Sciatic nerve (tissue), 2 donors: ENCODE data around the gene RCHY1. TPM values are rescaled to one million over a fixed set of nuclear protein-coding genes. Genes with fewer than 3 reads are reported as not detected.
"Not testable (repeated sequence)": the region's sequence is repeated elsewhere in the genome, so short reads cannot be mapped to it uniquely, and the experiment has no call there.

Source experiments
- ATAC-seq: fragments of 200-7000 bp; cut with Tn5 transposase; one replicate; pipeline ENCODE4 v1.9.1; 2020; ENCODE audit warnings: mild to moderate bottlenecking, moderate library complexity
- DNase-seq: peaks from one replicate; pipeline ENCODE4 v3.0.0-alpha.2; 2020; ENCODE audit warnings: low spot score
- intact Hi-C: fragments of 100-400 bp; cut with DNase I; formaldehyde crosslinking; loops from one replicate; pipeline ENCODE4 v1.14.2; 2022
- total RNA-seq: library from RNA; stranded (reverse); fragmentation: NEBNext Ultra II Directional; extraction: Animal tissue kit (Norgen Biotek cat#: 25700); gene quantifications from one replicate; pipeline ENCODE4 v1.2.1, GENCODE V29; 2021
- donor health status: DM: no; HTN: no; CAD: no.
- donor health status: DM: no; HTN: no; CAD: no.

RCHY1 gene
- 38.3 TPM for total RNA-seq

DNA sequence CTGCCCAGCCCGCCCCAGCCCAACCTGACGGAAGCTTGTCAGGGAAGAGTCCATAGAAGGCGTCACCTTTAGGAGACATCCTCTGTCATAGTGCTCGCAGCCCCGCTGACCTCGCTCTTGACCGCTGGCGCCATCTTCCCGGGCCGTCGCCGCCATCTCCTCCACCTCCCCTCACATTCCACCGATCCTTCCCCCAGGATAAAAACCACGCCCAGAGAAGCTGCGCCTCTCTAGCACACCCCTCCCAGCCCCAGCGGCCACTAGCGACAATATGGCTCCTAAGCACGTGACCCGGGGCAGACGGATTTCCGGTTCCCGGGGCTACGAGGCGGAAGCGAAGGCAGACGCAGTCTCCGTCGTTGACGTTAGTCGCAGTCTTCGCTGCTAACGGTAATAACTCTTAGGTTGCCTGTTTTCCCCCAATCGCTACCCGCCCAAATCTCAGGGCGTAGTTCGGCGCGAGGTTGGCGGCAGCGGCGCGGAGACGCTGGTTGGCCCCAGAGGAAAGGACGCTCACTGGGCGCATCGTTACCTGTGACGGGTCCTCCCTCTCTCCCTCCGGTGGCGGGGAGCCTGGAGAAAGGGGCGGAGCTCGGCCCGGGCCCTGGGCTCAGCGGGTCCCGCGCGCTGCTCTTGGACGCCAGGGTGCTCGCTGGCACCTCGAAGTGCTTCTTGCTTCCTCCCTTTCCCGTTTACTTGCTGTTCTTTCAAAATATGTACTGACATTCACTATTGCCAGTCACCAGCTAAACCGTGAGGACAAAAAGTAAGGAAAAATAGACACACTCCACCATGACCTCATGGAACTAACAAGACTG, at the start of gene RCHY1, which contains the start of gene THAP6:
Gene RCHY1 (minus strand): TSS at position 273 of the 818 bp plus-strand sequence. CDS start 117 bp downstream, at position 156.
Gene THAP6 (plus strand): TSS at position 343 of the 818 bp plus-strand sequence. CDS start 980 bp downstream, outside the sequence.
- ATAC-seq (peak; percentile 99), DNase-seq (peak; percentile 97)
- intact Hi-C loops, result no loop called here

DNA sequence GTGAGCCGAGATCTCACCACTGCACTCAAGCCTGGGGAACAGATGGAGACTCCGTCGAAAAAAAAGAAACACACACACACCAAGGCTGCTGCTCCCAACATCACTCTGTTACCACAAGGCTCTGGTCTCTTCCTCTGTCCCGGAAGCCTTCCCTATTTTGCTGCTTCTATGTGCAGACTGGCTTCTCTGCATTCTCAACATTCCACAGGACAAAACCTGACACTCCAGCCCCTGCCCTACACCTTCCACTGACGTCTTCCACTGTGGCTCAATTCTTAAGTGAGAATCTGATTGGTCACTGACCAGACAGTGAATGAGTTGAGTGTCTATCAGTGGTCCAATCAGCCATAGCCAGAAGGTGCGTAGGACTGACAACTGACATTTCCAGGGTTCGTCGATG, 47.6 kb upstream of the RCHY1 start:
- intact Hi-C loops, result no loop called here
- ATAC-seq (no peak), DNase-seq (no peak)

DNA sequence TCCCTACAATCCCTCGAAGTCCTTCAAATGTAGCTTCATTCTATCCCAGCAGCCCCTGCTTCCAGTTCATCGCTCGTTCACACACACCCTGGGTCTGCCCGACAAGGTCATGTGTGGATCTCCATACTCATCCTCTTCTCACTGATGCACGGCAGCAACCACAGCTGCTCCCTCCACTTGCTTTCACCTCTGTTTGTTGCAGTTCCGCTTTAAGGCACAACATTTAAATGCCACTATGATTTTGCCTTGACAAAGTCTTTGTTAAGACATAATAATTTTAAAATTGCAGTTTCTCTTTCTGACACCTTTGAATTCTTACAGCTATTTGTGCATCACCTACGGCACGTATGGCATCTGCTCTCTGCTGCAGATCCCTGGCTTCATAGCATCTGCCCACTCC, 43.5 kb upstream of the RCHY1 start:
- ATAC-seq, result no peak
- intact Hi-C loops, result no loop called here

DNA sequence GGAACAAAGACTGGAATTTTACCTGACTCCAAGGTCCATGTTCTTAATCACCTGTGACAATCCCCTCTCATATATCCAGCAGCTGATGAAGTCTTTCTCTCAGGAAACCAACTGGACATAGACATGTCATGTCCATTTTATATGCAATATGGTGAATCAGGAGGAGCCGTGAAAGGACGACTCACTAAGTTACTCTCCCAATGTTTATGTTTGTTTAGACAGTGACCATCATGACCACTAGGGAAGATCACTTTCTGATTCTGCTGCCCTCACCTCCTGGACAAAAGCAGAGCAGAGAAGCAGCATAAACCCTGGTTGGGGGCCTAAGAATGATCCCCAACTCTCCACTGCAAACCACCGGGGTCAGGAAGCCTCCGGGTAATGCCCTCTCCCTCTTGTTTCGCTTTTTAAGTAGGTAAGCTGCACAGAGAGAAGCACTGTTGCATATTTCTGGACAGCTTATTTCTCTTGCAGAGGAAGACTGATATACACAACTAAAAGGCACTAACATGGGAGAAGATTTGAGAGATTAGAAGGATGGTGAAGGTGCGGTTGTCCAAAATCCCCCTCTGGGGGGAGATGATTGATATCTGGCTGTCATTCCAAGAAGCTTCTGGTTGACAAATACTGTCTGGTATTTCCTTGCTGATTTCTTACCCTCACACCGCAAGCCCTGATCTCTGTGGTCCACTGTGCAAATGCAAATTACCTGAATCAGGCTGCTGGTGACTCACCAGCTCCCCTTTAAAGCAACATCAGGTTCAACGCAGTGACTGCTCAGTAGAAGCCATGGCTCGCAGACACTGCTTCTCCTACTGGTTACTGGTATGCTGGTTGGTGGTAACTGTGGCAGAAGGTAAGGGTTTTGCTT, 41.3 kb upstream of the RCHY1 start, which contains the start of gene ODAPH:
Gene ODAPH (plus strand): TSS at position 773 of the 871 bp plus-strand sequence. CDS start 17 bp downstream, at position 790.
- no peak for ATAC-seq
- intact Hi-C loops, result no loop called here
- DNase-seq, result no peak

More for the DNA sequence above, 43.5 kb upstream of the RCHY1 start:
- DNase-seq, result no peak

DNA sequence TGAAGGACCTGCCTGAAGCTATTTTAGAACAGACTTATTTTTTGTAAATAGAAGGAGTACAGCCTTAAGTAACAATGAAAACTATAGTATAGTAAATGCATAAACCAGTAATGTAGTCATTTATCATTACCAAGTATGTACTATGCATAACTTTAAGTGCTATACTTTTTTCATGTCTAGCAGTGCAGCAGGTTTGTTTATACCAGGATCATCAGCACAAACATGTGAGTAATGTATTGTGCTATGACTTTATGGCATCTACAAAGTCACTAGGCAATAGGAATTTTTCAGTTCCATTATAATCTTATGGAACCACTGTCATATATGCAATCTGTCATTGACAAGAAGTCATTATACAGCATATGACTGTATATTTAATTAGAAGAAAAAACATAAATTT, 38.2 kb upstream of the RCHY1 start:
- intact Hi-C loops, result no loop called here

DNA sequence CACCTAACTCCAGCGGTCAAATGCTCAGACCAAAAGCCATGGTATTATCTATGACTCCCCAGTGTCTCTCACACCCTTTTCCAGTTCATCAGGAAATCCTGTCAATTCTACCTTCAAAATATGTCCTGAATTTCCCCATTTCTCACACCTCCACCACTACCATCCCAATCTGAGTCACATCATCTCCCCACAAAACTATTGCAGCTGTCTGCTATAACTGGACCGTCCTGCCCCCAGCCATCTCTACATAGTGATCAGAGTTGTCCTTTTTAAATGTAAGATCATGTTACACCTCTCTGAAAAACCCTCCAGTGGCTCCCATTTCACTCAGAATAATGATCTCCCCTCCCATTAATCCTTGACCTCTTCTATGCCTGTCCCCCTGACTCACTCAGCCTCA, 34.8 kb upstream of the RCHY1 start:
- DNase-seq (no peak), ATAC-seq (no peak)
- intact Hi-C loops, result no loop called here

More for the DNA sequence above, 38.2 kb upstream of the RCHY1 start:
- ATAC-seq (no peak), DNase-seq (no peak)

DNA sequence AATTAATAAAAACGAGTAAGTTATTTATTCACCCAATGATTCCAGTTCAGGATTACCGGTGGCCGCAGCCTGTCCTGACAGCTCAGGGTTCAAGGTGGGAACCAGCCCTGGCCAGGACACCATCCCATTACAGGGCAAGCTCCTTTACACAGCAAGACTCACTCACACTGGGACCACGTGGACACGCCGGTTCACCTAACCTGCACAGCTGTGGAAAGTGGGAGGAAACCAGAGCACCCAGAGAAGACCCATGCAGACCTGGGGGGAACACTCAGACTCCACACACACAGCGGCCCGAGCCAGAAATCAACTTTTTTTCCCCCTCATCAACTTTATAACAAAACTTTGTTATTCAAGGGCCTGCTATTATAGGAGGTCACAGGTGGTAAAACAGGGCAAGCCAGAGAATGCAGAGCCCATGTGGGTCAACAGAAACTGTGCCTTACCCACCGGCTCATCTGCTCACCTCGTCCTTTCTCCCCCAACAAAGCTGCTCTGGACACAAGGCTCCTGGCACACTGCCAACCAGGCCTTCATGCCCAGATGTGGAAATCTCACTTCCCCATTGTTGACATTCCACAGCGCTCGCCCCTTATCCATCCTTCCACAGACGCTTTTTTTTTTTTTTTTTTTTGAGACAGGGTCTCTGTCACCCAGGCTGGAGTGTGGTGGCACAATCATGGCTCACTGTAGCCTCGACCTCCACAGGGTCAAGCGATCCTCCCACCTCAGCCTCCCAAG, 33.6 kb upstream of the RCHY1 start:
- ATAC-seq, result no peak
- intact Hi-C loops, result no loop called here
- peak; percentile 71 for DNase-seq

DNA sequence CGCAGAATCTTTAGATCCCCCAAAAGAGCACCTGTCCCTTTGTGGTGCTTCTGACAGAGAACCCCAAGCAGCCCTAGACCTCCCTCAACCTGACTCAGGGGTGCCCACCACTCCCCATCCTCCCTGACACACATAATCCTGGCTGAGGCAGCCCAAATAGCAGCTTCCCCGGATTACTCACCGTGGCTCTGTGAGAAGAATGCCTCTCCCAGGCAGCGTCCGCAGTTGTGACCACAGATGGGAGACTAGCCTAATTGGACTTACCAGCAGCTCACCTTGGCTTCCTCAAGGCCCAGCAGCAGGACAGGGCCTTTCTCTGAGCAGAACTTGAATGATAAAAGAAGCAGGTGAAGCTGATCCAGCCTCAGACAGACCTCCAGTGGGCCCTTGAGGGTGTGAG, 31.3 kb upstream of the RCHY1 start:
- intact Hi-C loops, result no loop called here
- no peak for ATAC-seq
- no peak for DNase-seq

DNA sequence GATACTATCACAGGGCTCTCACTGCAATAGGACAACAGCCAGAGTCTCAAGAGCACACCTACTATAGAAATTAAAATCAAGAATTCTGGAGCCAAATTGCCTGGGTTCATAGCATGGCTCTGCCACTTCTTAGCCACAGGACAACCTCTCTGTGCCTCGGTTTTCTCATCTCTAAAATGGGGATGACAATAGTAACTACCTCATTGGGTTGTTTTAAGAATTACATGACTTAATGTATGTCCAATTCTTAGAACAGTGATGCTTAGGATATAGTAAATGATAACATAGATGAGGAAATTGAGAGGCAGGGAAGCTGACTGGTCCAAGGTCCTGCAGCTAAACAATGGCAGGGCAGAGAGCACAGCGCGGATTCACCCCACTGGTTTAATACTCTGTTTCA, 30.7 kb upstream of the RCHY1 start:
- DNase-seq (no peak), ATAC-seq (no peak)
- intact Hi-C loops, result no loop called here

DNA sequence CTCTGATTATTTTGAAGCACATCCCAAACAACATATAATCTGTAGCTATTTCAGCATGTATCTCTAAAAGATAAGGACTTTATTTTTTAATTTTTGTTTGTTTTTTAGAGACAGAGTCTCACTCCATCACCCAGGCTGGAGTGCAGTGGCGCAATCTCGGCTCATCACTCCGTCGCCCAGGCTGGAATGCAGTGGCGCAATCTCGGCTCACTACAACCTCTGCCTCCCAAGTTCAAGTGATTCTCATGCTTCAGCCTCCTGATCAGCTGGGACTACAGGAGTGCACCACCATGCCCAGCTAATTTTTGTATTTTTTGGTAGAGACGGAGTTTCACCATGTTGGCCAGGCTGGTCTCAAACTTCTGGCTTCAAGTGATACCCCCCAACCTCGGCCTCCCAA, 30.0 kb upstream of the RCHY1 start:
- ATAC-seq, intact Hi-C loops, DNase-seq: not testable (repeated sequence)

DNA sequence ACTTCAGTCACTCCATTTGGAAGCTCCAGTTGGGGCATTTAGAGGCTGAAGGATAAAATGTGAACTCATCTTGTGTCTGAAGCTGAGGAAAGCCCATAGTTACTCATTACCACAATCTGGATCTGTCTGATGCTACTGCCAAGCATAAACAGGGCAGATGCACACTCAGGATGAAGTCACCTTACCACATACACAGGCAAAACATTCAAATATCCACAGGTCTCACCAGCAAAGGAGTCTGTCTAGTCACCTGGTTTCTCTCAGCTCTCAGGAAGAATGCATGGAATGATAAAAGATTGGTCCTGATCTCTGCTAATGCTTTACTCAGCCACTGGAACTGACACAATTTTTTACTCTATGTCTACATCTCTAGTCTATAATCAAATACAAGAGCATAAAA, 28.6 kb upstream of the RCHY1 start:
- no peak for ATAC-seq
- intact Hi-C loops, result no loop called here
- no peak for DNase-seq

DNA sequence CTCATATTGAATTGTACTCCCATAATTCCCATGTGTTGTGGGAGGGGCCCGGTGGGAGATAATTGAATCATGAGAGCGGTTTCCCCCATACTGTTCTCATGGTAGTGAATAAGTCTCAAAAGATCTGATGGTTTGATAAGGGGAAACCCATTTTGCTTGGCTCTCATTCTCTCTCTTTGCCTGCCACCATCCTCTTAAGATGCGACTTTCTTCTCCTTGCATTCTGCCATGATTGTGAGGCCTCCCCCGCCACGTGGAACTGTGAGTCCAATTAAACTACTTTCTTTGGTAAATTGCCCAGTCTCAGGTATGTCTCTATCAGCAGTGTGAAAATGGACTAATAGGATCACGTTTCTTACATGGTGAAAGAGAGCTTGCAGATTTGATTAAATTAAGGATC, 23.1 kb upstream of the RCHY1 start:
- ATAC-seq, intact Hi-C loops, DNase-seq: not testable (repeated sequence)

DNA sequence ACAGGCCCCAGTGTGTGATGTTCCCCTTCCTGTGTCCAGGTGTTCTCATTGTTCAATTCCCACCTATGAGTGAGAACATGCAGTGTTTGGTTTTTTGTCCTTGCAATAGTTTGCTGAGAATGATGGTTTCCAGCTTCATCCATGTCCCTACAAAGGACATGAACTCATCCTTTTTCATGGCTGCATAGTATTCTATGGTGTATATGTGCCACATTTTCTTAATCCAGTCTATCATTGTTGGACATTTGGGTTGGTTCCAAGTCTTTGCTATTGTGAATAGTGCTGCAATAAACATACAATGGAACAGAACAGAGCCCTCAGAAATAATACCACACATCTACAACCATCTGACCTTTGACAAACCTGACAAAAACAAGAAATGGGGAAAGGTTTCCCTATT, 19.7 kb upstream of the RCHY1 start:
- DNase-seq, ATAC-seq, intact Hi-C loops: not testable (repeated sequence)

DNA sequence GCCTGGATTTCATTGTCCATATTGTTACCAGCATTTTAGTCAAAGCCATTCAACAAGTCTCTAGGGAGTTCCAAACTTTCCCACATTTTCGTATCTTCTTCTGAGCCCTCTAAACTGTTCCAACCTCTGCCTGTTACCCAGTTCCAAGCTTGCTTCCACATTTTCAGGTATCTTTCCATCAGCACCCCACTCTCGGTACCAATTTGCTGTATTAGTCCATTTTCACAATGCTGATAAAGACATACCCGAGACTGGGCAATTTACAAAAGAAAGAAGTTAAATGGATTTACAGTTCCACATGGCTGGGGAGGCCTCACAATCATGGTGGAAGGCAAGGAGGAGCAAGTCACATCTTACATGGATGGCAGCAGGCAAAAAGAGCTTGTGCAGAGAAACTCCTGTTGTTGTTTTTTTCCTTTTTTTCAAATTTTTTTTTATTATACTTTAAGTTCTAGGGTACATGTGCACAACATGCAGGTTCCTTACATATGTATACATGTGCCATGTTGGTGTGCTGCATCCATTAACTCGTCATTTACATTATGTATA, 19.2 kb upstream of the RCHY1 start:
- ATAC-seq, intact Hi-C loops, DNase-seq: not testable (repeated sequence)

DNA sequence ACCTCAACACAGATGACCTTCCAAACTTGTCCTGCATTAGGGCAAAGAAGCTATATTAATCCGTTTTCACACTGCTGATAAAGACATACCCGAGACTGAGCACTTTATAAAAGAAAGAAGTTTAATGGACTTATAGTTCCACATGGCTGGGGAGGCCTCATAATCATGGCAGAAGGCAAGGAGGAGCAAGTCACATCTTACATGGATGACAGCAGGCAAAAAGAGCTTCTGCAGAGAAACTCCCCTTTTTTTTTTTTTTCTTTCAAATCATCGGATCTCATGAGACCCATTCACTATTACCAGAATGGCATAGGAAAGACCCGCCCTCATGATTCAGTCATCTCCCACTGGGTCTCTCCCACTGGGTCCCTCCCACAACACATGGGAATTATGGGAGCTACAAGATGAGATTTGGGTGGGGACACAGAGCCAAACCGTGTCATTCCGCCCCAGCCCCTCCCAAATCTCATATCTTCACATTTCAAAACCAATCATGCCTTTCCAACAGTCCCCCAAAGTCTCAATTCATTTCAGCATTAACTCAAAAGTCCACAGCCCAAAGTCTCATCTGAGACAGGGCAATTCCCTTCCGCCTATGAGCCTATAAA, 17.4 kb upstream of the RCHY1 start:
- intact Hi-C loops, ATAC-seq, DNase-seq: not testable (repeated sequence)

DNA sequence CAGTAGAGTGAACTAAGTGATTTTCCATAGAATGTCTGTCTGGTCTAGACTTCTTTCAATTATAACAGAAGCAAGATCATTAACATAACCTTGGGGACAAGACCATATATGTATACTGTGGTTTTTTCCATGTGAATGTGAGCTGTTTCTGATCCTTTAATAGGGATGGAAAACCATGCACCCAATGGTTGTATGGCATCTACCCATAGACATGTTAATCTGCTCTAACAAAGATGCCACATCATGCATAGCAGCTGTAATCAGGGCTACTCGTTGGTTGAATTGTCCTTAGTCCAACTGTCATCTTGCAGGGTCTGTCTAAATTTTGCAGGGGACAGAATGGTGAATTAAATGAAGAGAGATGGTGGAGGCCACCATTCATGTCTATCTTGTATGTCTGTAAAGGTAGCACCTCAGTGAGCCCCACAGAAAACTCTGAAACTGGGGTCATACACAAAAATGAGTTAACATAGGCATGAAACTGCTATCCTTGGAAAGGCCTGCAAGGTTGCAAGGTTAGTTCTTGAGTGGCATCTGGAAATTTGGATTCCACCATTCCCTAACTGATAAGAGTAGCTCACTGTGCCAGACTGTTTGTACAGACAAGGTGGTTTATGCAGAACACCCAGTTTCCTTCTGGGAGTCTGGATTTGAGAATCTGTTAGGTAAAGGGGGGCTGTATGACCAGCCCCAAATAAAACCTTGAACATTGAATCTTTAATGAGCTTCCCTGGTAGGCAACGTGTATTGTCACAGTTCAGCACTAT, 16.5 kb upstream of the RCHY1 start:
- ATAC-seq (no peak), DNase-seq (no peak)
- intact Hi-C loops, result no loop called here

DNA sequence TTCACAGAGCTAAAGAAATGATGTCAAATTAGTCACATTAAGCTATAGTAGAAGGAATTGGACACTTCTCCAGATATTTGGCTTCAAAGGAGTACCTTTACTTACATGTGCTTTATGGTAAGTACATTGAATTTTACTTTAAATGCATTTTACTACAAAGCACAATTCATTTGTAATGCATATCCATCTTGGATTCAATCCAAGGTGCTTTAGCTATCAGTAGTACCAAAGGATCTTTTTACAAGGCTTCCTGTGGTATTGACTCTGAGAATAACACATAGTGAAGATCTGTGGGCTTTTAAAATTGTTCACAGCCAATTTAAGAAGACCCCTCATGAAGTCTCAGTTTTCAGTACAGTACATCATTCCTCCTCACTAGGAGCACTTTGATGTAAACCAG, 13.3 kb upstream of the RCHY1 start:
- ATAC-seq (no peak), DNase-seq (no peak)
- intact Hi-C loops, result no loop called here

DNA sequence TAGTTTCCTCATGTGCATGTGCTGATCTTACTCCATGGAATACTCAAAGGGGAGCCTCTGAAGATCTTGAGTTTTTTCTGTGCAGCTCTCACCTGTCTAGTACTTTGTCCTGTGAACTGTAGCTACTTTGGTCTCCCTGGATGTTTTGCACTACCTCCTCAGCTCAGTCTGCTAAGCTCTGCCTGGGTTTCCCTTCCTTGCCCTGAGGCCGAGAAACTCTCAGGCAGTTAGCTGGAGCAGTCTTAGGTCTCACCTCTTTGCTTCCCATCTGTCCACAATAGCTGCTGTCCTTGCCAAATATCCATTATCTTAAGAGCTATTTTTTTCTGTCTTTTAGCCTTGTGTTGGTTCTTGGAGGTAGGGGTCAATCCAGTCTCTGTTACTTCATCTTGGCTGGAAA, 11.7 kb upstream of the RCHY1 start:
- DNase-seq, result no peak
- no peak for ATAC-seq
- intact Hi-C loops, result no loop called here
